GM12801 (cell line): Measurements from ENCODE around the gene RPS6KA3.

Experiments used
- CTCF ChIP-seq: IDR thresholded peaks from one replicate; pipeline ENCODE4 v1.5.1; 2011; ENCODE audit warnings: control low read depth; ENCODE audit not compliant: insufficient read length; ENCODE audit errors: extremely low read depth

RPS6KA3 gene

GRCh38 chrX:20151689-20152088 is 115.0 kb downstream of the RPS6KA3 start:
- no peak for TF ChIP-seq CTCF

GRCh38 chrX:20149326-20149725 is 117.4 kb downstream of the RPS6KA3 start:
- TF ChIP-seq CTCF: no peak

GRCh38 chrX:20147561-20147960 is 119.1 kb downstream of the RPS6KA3 start:
- no peak for TF ChIP-seq CTCF

- no peak for TF ChIP-seq CTCF
These were observed 122.2 kb downstream of the RPS6KA3 start for GRCh38 chrX:20144491-20144890.

GRCh38 chrX:20143561-20143960 is 123.1 kb downstream of the RPS6KA3 start:
- TF ChIP-seq CTCF: no peak

- TF ChIP-seq CTCF: no peak
These were observed 123.6 kb downstream of the RPS6KA3 start for GRCh38 chrX:20143111-20143510.

- TF ChIP-seq CTCF: no peak
These were observed 125.2 kb downstream of the RPS6KA3 start, which contains the start of gene EIF1AX for GRCh38 chrX:20141281-20142220. Gene EIF1AX, minus strand, starts transcription at chrX:20141838. Its CDS starts 198 bp downstream, at chrX:20141640.
